ENCODE measurements around the gene EXOSC3.

DNA sequence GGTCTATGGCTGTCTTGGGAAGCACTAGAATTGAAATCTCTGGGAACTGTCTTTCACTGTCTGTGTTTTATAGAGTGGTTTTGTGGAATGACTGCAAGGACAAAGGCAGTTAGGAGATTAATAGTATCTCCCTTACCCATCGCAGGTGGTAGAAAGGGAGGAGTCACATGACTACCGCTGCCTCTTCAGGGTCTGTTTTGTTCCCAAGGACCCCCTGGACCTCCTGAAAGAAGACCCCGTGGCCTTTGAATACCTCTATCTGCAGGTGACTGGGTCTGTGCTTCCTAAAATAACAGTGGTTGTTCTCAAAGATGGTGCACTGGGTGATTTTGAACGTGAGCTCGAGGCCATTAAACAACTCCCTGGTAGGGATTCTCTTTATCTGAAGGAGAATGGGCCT is 54.0 kb downstream of the EXOSC3 start:
- TF ChIP-seq, protein P1, sequence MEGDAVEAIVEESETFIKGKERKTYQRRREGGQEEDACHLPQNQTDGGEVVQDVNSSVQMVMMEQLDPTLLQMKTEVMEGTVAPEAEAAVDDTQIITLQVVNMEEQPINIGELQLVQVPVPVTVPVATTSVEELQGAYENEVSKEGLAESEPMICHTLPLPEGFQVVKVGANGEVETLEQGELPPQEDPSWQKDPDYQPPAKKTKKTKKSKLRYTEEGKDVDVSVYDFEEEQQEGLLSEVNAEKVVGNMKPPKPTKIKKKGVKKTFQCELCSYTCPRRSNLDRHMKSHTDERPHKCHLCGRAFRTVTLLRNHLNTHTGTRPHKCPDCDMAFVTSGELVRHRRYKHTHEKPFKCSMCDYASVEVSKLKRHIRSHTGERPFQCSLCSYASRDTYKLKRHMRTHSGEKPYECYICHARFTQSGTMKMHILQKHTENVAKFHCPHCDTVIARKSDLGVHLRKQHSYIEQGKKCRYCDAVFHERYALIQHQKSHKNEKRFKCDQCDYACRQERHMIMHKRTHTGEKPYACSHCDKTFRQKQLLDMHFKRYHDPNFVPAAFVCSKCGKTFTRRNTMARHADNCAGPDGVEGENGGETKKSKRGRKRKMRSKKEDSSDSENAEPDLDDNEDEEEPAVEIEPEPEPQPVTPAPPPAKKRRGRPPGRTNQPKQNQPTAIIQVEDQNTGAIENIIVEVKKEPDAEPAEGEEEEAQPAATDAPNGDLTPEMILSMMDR (IDR thresholded peaks at IDR 0.05; ENCODE audit: extremely low read depth in 1 of 2, insufficient read depth in 1 of 2, low read depth in 1 of 2, low read length in 2 of 2): no peak
- TF ChIP-seq POLR2A (IDR thresholded peaks at IDR 0.05; ENCODE audit: low read depth, low read length) (no peak), POLR2AphosphoS5 (IDR thresholded peaks at IDR 0.05; ENCODE audit: insufficient read depth, low read depth, low read length) (no peak), EZH2 (IDR thresholded peaks at IDR 0.05; ENCODE audit: borderline replicate concordance, low read depth, low read length, severe bottlenecking) (no peak), JUN (IDR thresholded peaks at IDR 0.05; ENCODE audit: borderline replicate concordance, insufficient read depth, insufficient read length, low read depth) (no peak), FOS (IDR thresholded peaks at IDR 0.05; ENCODE audit: borderline replicate concordance, insufficient read depth, low read length) (no peak), MYC (IDR thresholded peaks at IDR 0.05; ENCODE audit: low read depth, low read length) (no peak), GATA2 (IDR thresholded peaks at IDR 0.05; ENCODE audit: insufficient read depth, insufficient read length, low read depth, low read length) (no peak)
- TF ChIP-seq, protein P2, sequence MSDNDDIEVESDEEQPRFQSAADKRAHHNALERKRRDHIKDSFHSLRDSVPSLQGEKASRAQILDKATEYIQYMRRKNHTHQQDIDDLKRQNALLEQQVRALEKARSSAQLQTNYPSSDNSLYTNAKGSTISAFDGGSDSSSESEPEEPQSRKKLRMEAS (IDR thresholded peaks at IDR 0.05; ENCODE audit: insufficient read depth, insufficient read length): no peak
